HG03280 (cell line): Measurements from ENCODE around the gene RPL10A.

Experiments used
- ATAC-seq: cut with Tn5 transposase; IDR thresholded peaks from one replicate; pipeline ENCODE4 v1.9.1; 2021; ENCODE audit warnings: mild to moderate bottlenecking, moderate library complexity; ENCODE audit not compliant: unreplicated experiment

Gene RPL10A

DNA sequence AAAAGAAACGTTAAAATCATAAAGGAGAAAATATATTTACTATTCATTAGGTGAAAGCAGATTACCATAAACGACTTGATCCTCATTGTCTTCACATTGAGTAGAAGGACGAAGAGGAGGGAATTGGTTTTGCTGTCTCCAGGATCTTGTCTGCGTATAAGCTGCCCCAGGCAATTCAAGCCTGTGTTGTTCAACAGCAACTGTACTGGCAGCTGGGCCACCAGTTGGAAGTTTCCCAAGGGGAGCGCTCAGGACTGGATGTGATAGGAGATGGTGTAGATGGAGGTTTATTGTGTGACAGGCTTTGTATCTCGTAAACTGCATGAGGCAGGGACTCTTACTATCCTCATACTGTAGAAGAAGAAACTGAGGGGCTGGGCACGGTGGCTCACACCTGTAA is 20.0 kb upstream of the RPL10A start:
- ATAC-seq, result no peak

DNA sequence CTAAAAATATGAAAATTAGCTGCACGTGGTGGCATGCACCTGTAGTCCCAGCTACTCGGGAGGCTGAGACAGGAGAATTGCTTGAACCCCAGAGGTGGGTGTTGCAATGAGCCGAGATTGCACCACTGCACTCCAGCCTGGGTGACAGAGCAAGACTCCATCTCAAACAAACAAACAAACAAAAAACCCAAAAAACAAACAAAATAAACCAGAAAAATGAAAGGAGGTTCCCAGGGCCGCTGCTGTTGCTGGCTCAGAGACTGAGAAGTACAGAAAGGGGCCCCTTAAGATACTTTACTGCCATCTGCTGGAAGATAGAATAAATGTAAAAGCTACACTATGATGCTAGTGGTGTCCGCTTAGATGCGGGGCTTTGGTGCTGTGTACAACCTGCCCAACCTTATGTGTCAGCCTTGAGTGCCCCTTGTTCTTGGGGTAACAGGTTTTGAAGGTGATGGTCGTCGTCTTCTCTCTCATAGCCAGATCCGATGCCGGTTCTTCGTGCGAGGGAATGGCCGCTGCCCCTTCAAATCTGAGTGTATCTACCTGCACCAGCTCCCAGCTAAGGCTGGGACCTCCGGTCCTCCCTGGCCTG is 18.8 kb upstream of the RPL10A start:
- no peak for ATAC-seq

DNA sequence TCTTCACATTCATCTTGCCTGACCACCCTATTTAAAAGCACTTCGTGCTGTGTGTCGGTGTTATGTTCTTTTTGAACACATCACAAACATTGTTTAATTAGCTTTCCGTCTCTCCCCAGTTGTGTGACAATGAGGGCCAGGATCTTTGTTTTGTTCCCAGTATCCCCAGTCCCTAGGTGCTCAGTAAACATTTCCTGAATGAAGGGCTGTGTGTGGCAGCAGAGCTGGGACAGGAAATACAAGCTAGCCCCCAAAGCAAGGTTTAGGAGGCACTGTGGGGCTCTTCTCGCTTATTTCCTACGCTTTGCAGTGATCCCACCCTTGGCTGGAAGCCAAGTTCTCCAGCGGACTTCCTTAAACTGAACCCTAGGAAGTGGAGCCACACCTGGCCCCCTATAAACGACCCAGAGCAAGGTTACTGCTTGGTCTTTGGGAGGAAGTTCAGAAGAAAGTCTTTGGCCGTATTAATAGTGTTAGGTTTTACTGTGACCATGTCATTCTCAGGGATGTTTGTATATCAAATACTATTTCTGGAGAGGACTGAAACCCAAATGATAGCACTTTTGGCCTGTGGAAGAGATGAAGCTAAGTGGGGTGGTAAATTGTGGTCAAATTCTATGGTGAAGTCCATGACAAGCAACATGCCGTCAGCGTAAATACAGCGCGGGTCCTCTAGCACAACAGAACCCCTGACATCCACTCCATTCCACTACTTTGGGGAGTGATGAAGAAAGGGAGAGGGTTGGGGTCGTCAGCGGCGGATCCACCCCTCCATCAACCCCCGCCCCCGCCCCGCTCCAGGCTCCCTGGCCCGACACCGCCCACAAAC is 16.6 kb upstream of the RPL10A start:
- no peak for ATAC-seq

DNA sequence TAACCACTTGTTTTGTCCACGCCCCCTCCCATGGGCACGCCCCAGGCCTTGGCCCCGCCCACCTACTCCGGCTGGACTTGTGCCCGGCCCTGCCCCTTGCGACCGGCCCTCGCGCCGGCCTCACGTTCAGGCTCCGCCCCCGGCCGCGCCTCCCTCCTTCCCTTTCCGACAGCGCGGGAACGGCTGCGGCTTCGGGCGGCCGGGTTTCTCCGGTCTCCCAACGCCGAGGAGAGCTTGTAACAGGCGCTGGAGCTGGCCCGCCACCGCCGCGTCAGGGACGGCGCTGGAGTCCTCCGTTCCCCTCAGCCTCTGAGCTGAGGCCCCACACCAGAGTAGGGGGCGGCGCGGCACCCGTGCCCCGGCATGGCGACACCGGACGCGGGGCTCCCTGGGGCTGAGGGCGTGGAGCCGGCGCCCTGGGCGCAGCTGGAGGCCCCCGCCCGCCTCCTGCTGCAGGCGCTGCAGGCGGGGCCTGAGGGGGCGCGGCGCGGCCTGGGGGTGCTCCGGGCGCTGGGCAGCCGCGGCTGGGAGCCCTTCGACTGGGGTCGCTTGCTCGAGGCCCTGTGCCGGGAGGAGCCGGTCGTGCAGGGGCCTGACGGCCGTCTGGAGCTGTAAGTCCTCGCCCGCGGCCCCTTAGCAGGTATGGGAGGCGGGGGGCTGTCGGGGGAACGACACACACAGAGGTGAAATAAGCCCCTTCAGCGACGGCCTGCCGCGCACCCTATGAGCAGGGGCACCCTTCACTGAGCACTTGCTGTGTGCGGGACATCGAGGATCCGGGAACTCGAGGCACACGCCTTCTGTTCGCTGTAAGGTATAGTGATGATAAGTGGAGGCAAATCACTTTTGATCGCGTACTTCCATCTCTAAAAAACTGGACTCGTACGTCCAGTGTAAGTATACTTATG is 15.8 kb upstream of the RPL10A start, which contains the start of gene FANCE:
FANCE (plus strand) TSS at position 156 of the 908 bp plus-strand sequence; CDS start at position 364, 208 bp downstream.
- peak; percentile 93 for ATAC-seq

DNA sequence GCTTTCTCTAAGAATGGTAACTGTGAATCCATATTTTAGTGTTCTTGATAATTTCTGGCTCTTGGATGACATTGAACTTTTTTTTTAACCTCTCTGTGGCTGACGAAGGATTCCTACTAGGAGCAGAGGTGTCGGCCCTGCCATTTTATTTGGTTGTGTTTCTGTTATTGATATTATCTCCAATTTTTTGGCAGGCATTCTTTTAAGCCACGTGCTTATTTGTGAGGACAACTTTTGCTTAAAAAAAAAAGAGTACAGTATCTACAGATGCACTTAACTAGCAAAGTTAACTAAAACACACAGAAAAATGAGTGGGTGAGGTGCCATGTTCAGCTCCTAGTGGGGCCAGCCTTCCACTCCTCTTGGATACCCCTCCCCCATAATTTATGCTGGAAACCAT is 15.0 kb upstream of the RPL10A start:
- no peak for ATAC-seq

DNA sequence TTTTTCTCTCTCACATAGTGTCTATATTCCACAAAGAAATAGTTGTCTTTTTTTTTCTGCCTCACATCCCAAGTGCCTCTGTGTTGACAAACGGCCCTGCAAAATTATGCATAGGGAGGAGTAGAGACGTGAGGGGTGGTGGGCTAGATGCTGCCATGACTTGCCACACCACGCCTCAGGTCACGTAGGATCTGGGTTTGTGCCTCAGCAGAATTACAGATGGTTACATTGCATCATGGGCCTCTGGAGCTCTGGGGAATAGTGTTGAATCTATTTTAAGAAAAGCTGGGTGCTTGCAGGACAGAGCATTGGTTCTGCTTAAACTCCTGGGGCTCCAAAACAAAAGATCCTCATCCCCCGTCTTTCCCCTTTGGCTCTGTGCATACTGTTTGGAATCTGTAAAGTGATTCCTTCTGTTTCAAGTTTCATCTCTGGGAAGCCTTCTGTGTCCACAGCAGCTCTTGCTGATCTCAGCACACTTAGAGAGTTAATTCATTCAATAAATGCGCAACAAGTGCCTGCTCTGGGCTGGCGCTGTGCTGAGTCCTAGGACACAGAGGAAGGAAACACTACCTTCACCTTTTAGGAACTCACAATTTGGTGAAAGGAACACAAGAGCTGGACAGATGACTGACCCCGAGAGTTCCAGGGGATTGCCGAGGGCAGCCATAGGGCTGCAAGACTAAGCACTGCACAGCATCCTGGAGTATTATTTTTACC is 13.7 kb upstream of the RPL10A start:
- ATAC-seq, result no peak

DNA sequence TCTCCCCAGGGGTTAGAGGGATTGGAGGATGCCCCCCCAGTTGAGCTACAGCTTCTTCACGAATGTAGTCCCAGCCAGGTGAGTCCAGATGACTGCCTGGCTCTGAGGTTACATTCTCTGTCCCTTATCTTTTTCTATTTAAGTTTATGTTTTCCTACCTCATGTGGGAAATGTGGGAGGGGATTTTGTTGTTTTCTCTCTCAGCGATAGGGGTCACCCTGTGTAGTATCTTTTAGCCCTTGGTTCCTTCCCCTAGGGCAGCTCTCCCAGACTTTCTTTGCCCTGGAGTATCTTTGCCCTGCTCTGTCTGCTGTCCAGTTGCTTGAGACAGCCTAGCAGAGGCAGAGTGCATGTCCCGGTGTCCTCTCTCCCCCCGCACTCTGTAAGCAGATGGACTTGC is 10.3 kb upstream of the RPL10A start:
- no peak for ATAC-seq

DNA sequence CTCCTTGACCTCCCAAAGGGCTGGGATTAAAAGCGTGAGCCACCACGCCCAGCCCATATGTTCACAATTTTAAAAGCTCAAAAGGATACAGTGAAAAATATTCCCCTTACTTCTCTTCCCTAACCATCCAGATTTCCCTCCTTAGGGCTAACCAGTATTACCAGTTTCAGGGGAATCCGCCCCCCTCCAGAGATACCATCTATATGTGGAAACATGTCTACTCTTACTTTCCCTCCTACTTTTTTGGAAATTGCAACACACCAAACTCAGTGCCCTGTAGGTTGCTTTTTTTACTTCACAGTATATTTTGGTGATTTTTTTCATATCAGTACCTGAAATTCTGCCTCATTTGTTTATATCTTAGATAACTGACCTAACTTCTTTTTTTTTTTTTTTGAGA is 6.9 kb upstream of the RPL10A start:
- no peak for ATAC-seq

DNA sequence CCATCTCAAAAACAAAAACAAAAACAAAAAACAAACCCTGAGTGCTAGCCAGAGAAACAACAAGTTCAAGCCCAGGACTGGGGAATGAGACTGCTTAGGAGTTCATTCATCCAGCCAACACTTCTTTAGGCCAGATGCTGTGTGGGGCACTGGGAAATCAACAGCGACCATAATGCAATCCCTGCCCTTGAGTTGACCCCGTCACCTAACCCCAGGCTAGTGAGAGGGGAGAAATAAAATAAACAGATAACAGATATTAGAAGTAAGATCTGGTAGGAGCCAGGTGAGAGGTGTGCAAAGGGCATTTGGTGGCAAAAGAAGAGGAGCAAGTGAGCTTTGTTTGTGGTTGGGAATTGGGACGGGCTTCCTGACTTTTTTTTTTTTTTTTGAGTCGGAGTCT is 4.9 kb upstream of the RPL10A start:
- ATAC-seq, result no peak

DNA sequence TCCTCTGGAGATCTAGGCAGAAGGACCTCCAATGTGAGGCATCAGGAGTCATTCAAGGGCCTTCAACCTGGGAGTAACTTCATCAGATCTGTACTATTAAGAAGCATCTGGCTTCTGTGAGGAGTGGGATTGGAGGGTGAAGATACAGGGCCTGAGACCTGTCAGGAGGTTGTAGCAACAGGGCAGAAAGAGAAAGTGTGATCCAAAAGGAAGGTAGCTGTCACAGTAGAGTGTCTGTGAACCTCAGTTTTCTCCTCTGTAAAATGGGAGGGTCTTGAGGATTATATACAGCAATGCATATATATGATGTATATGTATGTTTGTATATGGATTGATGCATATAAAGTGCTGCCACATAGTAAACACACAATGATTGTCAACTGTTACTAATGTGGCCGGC is 2.6 kb upstream of the RPL10A start:
- ATAC-seq, result no peak

DNA sequence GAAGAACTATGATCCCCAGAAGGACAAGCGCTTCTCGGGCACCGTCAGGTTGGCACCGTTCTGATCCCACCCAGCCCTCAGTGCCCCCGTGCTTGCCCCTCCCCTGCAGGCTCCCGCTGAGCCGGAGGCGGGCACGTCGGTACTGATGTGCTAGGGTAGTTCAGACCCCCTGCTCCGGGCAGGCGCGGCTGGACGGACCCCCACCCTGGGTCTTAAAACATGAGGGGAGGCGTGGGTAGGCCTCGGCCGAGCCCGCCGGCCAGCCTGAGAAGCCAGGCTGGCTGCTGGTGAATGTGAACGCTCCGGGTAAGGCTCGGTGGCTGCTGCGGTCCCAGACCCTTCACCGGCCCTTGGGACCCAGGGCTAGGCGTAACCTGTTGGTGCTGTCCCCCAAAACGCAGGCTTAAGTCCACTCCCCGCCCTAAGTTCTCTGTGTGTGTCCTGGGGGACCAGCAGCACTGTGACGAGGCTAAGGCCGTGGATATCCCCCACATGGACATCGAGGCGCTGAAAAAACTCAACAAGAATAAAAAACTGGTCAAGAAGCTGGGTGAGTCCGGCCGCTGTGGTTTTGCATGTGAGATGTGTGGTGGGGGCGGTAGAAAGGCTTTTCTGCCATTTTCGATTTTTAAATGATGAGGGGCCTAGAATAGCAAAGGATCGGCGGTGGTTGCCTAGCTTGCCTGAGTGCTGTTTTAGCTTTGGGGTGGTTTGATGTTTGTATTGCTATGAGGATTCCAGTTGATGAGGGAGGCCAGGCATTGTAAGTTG is 964 bp downstream of the RPL10A start:
- peak; percentile 3 for ATAC-seq

DNA sequence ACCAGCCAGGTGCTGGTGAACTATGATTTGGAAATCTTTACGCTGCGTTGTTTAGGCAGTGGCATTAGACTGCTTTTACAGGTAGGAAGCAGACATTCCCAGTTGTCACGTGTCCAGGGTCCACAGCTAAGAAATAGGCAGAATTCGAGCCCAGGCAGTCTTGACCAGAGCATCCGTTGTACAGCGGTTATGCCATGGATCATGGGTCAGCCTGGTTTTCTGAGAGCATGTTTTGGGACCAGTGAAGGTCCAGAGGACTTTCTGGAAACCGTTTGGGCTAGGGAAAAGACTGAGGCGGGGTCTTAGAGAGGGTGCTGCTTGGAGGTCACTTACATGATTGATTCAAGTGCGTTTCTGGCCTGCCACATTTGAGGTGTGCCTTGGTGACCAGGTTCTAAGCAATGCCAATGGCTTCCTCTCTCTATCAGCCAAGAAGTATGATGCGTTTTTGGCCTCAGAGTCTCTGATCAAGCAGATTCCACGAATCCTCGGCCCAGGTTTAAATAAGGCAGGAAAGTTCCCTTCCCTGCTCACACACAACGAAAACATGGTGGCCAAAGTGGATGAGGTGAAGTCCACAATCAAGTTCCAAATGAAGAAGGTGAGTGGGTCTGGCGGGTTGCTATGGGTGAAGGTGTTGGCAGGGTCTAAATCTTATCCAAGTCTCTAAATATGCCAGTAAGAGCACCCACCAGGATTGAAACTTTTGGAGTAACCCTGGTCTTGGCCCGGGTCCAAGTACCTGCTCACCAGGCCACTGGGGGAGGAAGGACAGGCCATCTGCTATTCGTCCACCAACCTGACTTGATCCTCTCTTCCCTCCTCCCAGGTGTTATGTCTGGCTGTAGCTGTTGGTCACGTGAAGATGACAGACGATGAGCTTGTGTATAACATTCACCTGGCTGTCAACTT is 1.8 kb downstream of the RPL10A start:
- ATAC-seq, result no peak

DNA sequence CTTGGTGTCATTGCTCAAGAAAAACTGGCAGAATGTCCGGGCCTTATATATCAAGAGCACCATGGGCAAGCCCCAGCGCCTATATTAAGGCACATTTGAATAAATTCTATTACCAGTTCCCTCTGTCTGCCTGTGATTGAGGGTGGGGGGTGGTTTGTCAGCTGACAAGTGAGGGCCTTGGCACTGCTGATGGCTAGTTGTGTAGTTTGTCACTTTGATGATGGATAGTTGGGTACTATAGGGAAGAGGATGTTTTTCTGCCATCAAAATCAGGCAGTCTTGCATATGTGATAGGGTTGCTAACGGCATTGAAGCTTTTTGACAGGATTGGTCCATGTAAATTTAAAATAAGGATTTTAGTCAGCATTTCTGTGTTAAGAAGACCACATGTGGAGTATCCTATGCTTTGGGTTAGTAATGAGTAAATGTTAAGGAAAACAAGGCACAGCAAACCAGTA is 2.5 kb downstream of the RPL10A start:
- no peak for ATAC-seq

DNA sequence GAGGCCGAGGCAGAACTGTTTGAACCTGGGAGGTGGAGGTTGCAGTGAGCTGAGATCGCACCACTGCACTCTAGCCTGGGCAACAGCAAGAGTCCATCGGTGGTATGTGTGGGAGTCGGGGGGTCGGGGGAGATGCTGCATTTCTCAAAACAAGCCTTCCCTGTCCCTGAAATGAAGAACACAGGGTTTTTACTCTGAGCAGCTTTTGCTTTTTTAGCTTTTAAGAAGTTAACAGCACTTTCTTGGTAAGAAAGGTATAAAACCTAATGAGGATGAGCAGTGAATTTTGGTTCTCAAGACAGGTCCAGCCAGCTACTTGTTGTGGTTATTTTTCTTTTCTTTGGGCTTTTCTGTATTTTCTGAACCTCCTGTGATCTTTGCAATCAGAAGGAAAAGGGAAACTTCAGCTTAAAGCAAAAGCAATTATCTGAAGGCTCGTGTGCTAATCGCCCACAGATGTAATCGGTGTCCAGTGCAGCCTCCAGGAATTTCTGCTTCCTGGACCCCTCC is 3.7 kb downstream of the RPL10A start:
- no peak for ATAC-seq

DNA sequence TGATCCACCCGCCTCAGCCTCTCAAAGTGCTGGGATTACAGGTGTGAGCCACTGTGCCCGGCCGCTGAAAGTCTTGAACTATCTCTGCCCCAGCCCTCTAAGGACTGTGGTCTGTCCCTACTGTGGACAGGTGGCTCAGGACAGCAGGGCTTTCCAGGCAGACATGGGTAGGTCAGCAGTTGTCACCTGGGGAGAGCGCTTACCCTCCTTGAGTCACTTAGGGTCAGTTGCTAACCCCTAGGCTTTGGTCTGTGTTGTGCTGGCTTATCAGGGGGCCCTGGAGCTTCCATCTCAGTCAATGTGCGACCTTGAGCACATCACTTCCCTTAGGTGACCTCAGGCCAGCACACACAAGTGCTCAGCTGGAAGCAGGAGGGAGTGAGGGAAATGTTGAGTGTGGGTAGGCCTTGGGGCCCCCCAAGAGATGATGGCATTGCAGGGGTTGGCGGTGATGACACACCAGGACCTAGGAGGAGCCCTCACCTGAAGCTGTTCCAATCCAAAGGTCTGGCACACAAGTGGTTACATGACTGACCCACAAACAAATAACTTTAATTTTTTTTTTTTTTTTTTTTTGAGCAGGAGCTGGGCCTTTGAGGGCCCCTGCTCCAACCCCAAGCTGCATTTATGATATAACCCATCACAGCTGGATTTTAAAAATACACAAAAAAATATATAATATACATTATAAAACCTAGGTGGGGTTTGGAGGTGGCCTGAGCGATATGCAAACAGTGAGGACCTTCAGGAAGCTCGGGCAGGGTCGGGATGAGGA is 5.1 kb downstream of the RPL10A start:
- no peak for ATAC-seq

DNA sequence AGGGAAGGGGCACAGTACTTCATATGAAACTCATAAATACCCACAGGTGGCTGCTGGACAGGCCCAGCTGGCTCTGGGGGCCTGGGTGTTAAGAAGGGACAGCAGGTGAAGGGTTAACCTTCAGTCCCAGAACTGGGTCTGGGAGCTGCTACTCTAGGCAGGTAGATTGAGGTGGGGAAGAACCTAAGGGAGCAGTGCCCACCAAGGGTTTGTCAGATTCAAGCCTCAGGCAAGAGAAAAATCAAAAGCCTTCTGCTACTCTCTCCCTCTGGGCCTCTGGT is 5.6 kb downstream of the RPL10A start:
- ATAC-seq, result no peak

DNA sequence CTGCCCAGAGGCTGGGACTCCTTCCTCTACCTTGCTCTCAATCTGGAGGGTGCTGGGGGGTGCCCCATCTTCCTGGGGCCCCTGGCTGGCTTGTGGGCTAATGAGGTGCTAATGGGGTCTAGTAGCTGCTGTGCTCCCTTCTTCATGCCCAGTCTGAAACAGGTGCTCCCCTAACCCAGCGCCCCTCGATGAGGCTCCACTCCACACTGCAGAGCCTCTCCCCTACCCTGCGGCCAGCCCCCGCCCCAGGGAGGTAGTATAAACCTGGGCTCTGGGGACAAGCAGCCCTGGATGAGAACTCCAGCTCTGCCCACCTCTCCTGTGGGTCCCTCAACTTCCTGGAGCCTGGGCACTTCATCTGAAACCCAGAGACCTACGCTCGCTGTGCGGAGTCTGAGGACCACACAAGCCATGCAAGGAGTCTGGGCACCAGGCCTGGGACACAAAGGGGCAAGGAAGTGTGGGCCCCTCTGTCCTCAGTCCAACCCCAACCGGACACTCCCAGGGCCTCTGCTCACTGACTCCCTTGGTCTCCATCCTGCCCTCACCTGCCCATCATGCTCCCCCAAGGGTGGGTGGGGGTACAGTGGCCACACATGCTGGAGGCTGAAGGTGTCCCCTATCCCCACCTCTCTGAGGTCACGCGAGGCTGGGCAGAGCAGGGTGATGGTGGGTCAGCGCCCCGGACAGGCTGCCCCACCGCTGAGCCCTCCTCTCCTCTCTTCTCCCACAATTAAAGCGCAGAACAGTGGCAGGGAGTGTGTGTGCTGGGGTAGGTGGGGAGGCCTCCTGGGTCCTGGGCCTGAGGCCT is 6.1 kb downstream of the RPL10A start:
- ATAC-seq, result no peak
